GM23338 (cell line): ENCODE data around the gene ASS1. TPM values are rescaled to one million over a fixed set of nuclear protein-coding genes. Genes with fewer than 3 reads are reported as not detected.

Source experiments
- ATAC-seq: fragments of 200-7000 bp; cut with Tn5 transposase; 3 replicates; pipeline ENCODE4 v1.9.1; 2020
- DNase-seq: peaks from one replicate; pipeline ENCODE4 v3.0.0-alpha.2; 2015; ENCODE audit warnings: low spot score
- H2AFZ ChIP-seq: fragments of 200-600 bp; sonication (generic); 2 replicates; pipeline ENCODE4 v1.8.0; 2016; ENCODE audit warnings: antibody characterized with exemption, mild to moderate bottlenecking, moderate library complexity
- H3F3A ChIP-seq: fragments of 200-600 bp; sonication (generic); replicated peaks from 2 replicates; pipeline ENCODE4 v1.8.0; 2017; ENCODE audit warnings: antibody characterized with exemption, mixed run types, low read depth
- H3K27ac ChIP-seq: fragments of 200-600 bp; sonication (generic); 2 replicates; pipeline ENCODE4 v1.6.1; 2016; ENCODE audit warnings: low read depth
- H3K27me3 ChIP-seq: fragments of 200-600 bp; sonication (generic); 2 replicates; pipeline ENCODE4 v1.8.0; 2016; ENCODE audit warnings: mild to moderate bottlenecking, mixed run types, moderate library complexity; ENCODE audit not compliant: insufficient read depth
- H3K36me3 ChIP-seq: fragments of 200-600 bp; sonication (generic); 2 replicates; pipeline ENCODE4 v1.8.0; 2016; ENCODE audit warnings: mild to moderate bottlenecking; ENCODE audit not compliant: insufficient read depth
- H3K4me1 ChIP-seq: fragments of 200-600 bp; sonication (generic); 2 replicates; pipeline ENCODE4 v1.8.0; 2016; ENCODE audit warnings: mild to moderate bottlenecking, moderate library complexity; ENCODE audit not compliant: insufficient read depth
- H3K4me2 ChIP-seq: fragments of 200-600 bp; sonication (generic); 2 replicates; pipeline ENCODE4 v1.7.1; 2017; ENCODE audit warnings: mixed run types
- H3K4me3 ChIP-seq: fragments of 200-600 bp; sonication (generic); 2 replicates; pipeline ENCODE4 v1.6.1; 2016; ENCODE audit warnings: mixed run types
- H3K79me2 ChIP-seq: fragments of 200-600 bp; sonication (generic); replicated peaks from 2 replicates; pipeline ENCODE4 v1.8.0; 2017; ENCODE audit warnings: mild to moderate bottlenecking; ENCODE audit not compliant: insufficient read depth
- H3K9me2 ChIP-seq: fragments of 200-600 bp; sonication (generic); 2 replicates; pipeline ENCODE4 v1.8.0; 2017; ENCODE audit not compliant: insufficient read depth
- H4K20me1 ChIP-seq: fragments of 200-600 bp; sonication (generic); replicated peaks from 2 replicates; pipeline ENCODE4 v1.8.0; 2017; ENCODE audit warnings: mild to moderate bottlenecking; ENCODE audit not compliant: insufficient read depth
- H3K27ac Mint-ChIP-seq: 2 replicates; pipeline ENCODE4 v1.8.0; 2020; ENCODE audit warnings: inconsistent platforms, mild to moderate bottlenecking, moderate library complexity, mixed read lengths
- H3K27me3 Mint-ChIP-seq: 3 replicates; pipeline ENCODE4 v1.8.0; 2022; ENCODE audit warnings: low read depth, mild to moderate bottlenecking, moderate library complexity, mixed read lengths, inconsistent platforms; ENCODE audit not compliant: insufficient read depth, poor library complexity
- H3K36me3 Mint-ChIP-seq: 3 replicates; pipeline ENCODE4 v1.8.0; 2021; ENCODE audit warnings: low read depth, mild to moderate bottlenecking, inconsistent platforms, moderate library complexity, mixed read lengths
- H3K4me1 Mint-ChIP-seq: 3 replicates; pipeline ENCODE4 v1.8.0; 2020; ENCODE audit warnings: mild to moderate bottlenecking, inconsistent platforms, mixed read lengths
- H3K4me3 Mint-ChIP-seq: 3 replicates; pipeline ENCODE4 v1.8.0; 2021; ENCODE audit warnings: moderate library complexity, mild to moderate bottlenecking, inconsistent platforms, mixed read lengths
- H3K9me3 Mint-ChIP-seq: 3 replicates; pipeline ENCODE4 v1.8.0; 2020; ENCODE audit warnings: moderate library complexity, mild to moderate bottlenecking, inconsistent platforms, mixed read lengths
- CTCF ChIP-seq, 2 experiments: fragments of 200-600 bp in 1 of 2; sonication (generic) in 1 of 2; conservative IDR thresholded peaks; 2 replicates each; pipeline versions ENCODE4 v1.5.1 to v1.6.1; 2016 to 2017; ENCODE audit warnings: antibody characterized with exemption in 2 of 2, low read depth in 2 of 2, mild to moderate bottlenecking in 2 of 2, moderate library complexity in 1 of 2
- ETS1 ChIP-seq: IDR thresholded peaks from 2 replicates; pipeline ENCODE4 v1.6.1; 2016; ENCODE audit warnings: antibody characterized with exemption
- EZH2 ChIP-seq: fragments of 200-600 bp; sonication (generic); IDR thresholded peaks from one replicate; pipeline ENCODE4 v1.8.0; 2017; ENCODE audit warnings: antibody characterized with exemption, mild to moderate bottlenecking, low read depth; ENCODE audit not compliant: unreplicated experiment
- EZH2phosphoT487 ChIP-seq: fragments of 200-600 bp; sonication (generic); IDR thresholded peaks from one replicate; pipeline ENCODE4 v1.8.1; 2018; ENCODE audit warnings: antibody characterized with exemption; ENCODE audit not compliant: unreplicated experiment
- JUNB ChIP-seq: IDR thresholded peaks from one replicate; pipeline ENCODE4 v1.6.1; 2016; ENCODE audit warnings: antibody characterized with exemption; ENCODE audit not compliant: unreplicated experiment
- POLR2AphosphoS5 ChIP-seq: IDR thresholded peaks from 2 replicates; pipeline ENCODE4 v1.6.1; 2016; ENCODE audit warnings: antibody characterized with exemption, low read depth
- REST ChIP-seq: IDR thresholded peaks from one replicate; pipeline ENCODE4 v1.6.1; 2018; ENCODE audit warnings: antibody characterized with exemption; ENCODE audit not compliant: unreplicated experiment
- STAT1 ChIP-seq: IDR thresholded peaks from one replicate; pipeline ENCODE4 v1.6.1; 2016; ENCODE audit warnings: antibody characterized with exemption; ENCODE audit not compliant: unreplicated experiment
- ZNF114 ChIP-seq: fragments of 250-450 bp; sonication (Bioruptor Pico); IDR thresholded peaks from 2 replicates; pipeline ENCODE4 v1.5.0; 2020; ENCODE audit warnings: mild to moderate bottlenecking, moderate library complexity
- polyA plus RNA-seq: library from polyadenylated mRNA; unstranded; fragments of >200 nt; fragmentation: Nextera tagmentation; extraction: Ambion mirVana; gene quantifications from 2 replicates; pipeline ENCODE4 v1.2.1, GENCODE V29; 2016
- total RNA-seq: library from RNA; depleted of rRNA; stranded (reverse); fragments of >200 nt; shearing (Covaris generic); gene quantifications from 2 replicates; pipeline ENCODE4 v1.2.3, GENCODE V29; 2014

ASS1 gene
- total and polyA plus RNA-seq, 2 experiments from 2014 or later, result 65.8 to 103 TPM

GRCh38 chr9:130474106-130474505 lies 29.3 kb downstream of the ASS1 start (continued):
- TF ChIP-seq CTCF (conservative IDR thresholded peaks at IDR 0.05; ENCODE audit: low read depth in 2 of 2) (no peak), EZH2phosphoT487 (no peak), ETS1 (no peak), REST (no peak), JUNB (no peak), STAT1 (no peak), EZH2 (no peak)

GRCh38 chr9:130476151-130476730 lies 31.5 kb downstream of the ASS1 start:
- DNase-seq (no peak), ATAC-seq (no peak)
- Mint-ChIP-seq H3K4me1 (peaks cover 19% of the 10 kb centered on the region; the same call in 2 of the 3 replicates), H3K9me3 (no peaks in the 10 kb centered on the region), H3K4me3 (no peak overlapping the region), H3K27me3 (peaks cover 14% of the 10 kb centered on the region), H3K36me3 (peaks cover 12% of the 10 kb centered on the region; the same call in 2 of the 3 replicates), H3K27ac (no peak overlapping the region)
- H3K4me2 ChIP-seq, result no peak overlapping the region
- H3K27me3 ChIP-seq, result no peaks in the 10 kb centered on the region
- H2AFZ ChIP-seq, result no peak overlapping the region
- peaks cover 15% of the 10 kb centered on the region for H3K4me1 ChIP-seq
- no peaks in the 10 kb centered on the region for H3K79me2 ChIP-seq
- H3K4me3 ChIP-seq, result no peak overlapping the region
- H3K36me3 ChIP-seq, result no peaks in the 10 kb centered on the region
- H3K27ac ChIP-seq, result no peak overlapping the region
- H3F3A ChIP-seq, result no peaks in the 10 kb centered on the region
- no peaks in the 10 kb centered on the region for H4K20me1 ChIP-seq
- no peaks in the 10 kb centered on the region for H3K9me2 ChIP-seq
- TF ChIP-seq ETS1 (no peak), POLR2AphosphoS5 (no peak), ZNF114 (CRISPR knock-in tag) (no peak), CTCF (conservative IDR thresholded peaks at IDR 0.05; ENCODE audit: low read depth in 2 of 2) (no peak)
